Stimulated activated CD4-positive, alpha-beta T cell treated with anti-CD3 and anti-CD28 coated beads, Interleukin-1b, Interleukin-23, amount 100 ng/mL, for 4 hours (primary cell): Measurements from ENCODE around the gene TMEM140.
A peak's percentile ranks its signal among the peaks of the same experiment; 100 is the strongest.
"Not testable (repeated sequence)": the region's sequence is repeated elsewhere in the genome, so short reads cannot be mapped to it uniquely, and the experiment has no call there.

Experiments used
- DNase-seq, 2 donors: peaks; one replicate each; pipeline ENCODE4 v3.0.0-alpha.2; 2020; ENCODE audit warnings: low read depth in 2 of 2

Gene TMEM140

GRCh38 chr7:135147899-135148721, at the start of gene TMEM140:
Gene TMEM140, plus strand, starts transcription at chr7:135148072. Its CDS starts 16,370 bp downstream, at chr7:135164442.
- DNase-seq: peak in 1 of 2 donors; percentile 51

- no peak for DNase-seq
Measured at GRCh38 chr7:135098391-135098790, 49.5 kb upstream of the TMEM140 start.

- DNase-seq: no peak
Measured at GRCh38 chr7:135100856-135101255, 47.0 kb upstream of the TMEM140 start.

- DNase-seq: no peak
Measured at GRCh38 chr7:135102372-135102771, 45.5 kb upstream of the TMEM140 start.

- no peak for DNase-seq
Measured at GRCh38 chr7:135109562-135109961, 38.3 kb upstream of the TMEM140 start.

DNA sequence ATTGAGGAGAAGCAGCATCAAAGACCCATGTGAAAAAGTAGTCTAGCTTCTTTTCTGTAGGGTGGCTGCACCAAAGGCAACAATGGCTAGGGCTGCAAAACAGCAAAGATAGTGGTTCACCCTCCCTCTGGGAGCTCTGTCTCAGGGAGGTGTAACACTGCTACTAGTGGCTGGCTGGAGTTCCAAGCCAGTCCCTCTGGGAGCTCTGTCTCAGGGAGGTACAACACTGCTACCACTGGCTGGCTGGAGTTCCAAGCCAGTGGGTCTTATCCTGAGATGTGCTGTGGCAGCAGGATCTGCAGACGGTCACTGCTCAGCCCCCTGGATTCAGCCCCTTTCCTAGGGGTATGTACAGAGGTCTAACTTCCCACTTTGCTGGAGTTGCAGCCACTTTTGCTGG, 37.9 kb upstream of the TMEM140 start:
- no peak for DNase-seq

- DNase-seq: no peak
Measured at GRCh38 chr7:135111379-135111778, 36.5 kb upstream of the TMEM140 start.

DNA sequence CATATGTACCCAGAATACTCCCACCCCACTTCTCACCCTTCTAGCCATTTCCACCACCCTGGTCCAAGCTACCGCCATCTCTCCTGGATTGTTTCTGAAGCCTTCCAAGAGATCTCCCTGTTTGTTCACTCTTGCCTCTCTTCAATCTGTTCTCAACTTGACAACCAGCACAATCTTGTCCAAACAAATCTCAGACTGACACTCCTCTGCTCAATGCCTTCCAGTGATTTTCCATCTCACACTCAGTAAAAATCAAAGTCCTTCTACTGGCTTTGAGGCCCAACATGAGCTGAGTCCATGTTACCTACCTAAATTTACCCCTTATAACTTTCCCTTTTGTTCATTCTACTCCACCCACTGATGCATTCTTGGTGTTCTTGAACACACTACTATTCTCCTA, 33.2 kb upstream of the TMEM140 start:
- no peak for DNase-seq

GRCh38 chr7:135117096-135117495, 30.8 kb upstream of the TMEM140 start:
- no peak for DNase-seq

GRCh38 chr7:135121868-135122267, 26.0 kb upstream of the TMEM140 start:
- DNase-seq: no peak

DNA sequence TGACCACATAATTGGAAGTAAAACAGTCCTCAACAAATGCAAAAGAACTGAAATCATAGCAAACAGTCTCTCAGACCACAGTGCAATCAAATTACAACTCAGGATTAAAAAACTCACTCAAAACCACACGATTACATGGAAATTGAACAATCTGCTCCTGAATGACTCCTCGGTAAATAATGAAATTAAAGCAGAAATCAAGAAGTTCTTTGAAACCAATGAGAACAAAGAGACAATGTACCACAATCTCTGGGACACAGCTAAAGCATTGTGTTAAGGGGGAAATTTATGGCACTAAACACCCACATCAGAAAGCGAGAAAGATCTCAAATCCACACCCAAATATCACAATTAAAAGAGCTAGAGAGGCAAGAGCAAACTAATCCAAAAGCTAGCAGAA, 23.2 kb upstream of the TMEM140 start:
- not testable (repeated sequence) for DNase-seq

- DNase-seq: no peak
Measured at GRCh38 chr7:135128931-135129330, 18.9 kb upstream of the TMEM140 start.

DNA sequence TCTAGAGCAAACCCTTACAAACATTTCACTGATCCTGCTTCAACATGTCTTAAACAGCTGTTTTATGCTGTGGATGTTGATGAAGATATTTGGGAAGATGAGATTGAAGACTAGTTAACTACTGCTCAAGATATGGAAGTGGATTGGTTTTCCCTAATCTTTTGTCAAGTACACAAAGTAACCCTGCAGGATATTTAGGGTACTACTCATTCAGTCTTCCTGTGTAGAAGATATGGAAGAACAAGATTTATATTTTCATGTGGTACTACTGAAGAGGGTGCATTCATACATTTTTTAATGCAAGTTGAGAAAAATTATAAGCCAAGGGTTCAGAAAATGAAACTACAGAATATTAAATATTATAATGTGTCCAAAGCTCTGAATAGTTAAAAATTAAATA, 18.3 kb upstream of the TMEM140 start:
- no peak for DNase-seq

DNA sequence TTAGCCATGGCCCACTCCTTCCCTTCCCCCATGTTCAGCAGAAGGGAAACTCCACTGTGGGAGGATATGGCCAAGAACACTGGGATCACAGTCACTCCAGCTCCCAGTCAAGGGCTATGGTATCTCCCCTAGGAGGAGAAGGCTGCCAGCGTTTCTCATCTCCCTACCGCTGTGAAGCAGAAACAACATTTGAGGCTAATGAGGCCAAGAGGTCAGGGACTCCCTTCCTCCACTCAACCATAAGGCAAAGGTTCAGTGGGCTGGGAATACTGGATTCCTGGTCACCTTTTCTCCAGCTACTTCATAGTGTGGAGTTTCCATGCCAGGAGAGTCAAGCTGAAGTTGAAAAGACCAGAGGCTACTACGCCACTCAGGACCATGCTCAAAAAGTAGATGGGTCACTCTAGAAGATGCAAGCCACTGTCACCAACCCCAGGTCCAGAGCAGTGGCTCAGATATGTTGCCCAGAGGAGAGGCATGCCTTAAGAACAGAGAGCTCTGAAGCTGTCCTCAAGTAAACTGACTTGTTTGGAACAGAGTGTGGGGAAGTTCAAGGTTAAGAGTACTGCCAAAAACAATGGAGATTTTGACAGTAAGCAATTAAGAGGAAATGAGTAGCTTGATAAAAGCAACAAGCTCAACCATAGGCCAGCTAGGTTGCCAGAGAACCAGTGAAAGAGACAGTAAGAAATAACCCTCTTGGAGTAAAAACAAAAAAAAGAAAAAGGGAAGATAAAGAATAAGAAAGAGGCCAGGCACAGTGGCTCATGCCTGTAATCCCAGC, 3.8 kb upstream of the TMEM140 start:
- no peak for DNase-seq

DNA sequence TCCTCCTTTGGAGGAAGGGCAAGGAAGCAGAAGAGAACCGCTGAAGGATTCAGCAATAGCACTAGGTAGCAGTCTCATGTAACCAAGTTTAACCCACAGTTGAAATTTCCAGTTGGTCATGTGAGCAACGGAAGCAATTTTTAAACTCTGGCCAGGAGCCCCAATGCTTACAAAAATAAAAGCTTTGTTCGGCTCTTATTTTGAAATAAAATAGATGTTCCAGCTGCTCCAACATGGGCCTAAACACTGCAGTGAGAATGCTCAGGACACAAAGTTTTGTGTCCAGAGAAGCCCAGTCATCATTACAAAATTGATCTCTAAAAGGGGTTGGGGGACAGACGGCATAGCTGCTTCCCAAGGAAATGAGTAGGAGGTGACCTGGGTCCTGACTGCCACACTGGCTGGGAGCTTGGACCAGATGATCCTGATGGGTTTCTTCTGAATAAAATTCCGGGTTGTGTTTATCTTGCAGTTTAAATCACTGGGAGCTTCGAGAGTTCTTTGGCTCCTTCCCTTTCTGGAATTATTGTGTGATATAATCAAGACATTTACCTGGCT, 452 bp upstream of the TMEM140 start:
- no peak for DNase-seq

- DNase-seq: no peak
Measured at GRCh38 chr7:135150072-135150782, 2.4 kb downstream of the TMEM140 start.

- DNase-seq: no peak
Measured at GRCh38 chr7:135151132-135151531, 3.3 kb downstream of the TMEM140 start.

GRCh38 chr7:135151533-135151932, 3.7 kb downstream of the TMEM140 start:
- no peak for DNase-seq

DNA sequence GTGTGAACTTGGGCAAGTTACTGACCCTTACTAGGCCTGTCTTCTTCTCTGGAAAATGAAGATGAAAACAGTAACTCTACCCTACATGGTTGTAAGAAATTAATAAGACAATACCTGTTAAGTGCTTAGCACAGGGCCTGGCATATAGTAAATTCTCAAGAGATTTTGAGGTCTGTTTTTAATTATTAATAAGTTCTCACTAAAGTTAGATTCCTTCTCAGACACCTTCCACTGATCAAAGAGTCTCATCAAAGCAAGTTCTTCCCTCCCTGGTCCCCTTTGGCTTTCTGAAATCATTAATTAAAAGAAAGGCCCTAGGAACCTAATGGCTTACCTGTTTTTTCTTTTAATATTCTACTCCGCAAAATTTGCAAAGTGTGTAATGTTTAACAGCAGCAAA, 4.6 kb downstream of the TMEM140 start:
- no peak for DNase-seq

DNA sequence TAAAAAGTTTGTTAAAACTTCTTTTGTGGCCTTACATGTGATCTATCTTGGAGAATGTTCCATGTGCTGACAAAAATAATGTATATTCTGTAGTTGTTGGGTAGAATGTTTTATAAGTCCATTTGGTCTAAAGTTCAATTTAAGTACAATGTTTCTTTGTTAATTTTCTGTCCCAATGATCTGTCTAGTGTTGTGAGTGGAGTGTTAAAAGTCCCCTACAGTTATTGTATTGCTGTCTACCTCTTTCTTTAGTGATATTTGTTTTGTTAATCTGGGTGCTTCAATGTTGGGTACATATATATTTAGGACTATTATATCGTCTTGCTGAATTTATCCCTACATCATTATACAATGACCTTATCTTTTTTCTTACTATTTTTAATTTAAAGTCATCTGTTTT, 6.9 kb downstream of the TMEM140 start:
- no peak for DNase-seq

GRCh38 chr7:135156290-135156689, 8.4 kb downstream of the TMEM140 start:
- DNase-seq: no peak

DNA sequence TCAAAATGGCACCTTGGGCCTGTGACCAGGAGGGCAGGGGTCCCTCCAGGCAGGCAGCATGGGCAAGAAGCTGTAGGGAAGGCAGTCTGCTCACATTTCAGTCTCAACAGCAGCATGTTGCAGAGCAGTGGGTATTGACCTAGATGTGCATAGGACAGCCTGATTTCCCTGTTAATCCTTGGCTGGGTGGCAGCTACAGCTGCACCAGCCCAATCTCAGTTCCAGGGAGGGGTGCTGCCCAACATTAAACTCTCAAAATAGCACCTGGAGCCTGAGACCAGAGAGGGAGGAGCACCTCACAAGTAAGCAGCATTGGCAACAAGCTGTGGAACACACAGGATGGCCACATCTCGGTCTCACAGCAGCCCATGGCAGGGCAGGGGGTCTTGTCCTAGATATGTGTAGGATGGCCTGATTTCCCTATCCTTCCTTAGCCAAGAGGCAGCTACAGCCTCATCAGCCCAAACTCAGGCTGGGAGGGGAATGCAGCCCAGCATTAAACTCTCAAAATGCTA, 10.3 kb downstream of the TMEM140 start:
- no peak for DNase-seq
